COLO668 (cell line): ENCODE results near the gene G3BP2.

Experiments
- DNase-seq: peaks from one replicate; lab custom pipeline; 2025; ENCODE audit not compliant: unreplicated experiment; lab: John Stamatoyannopoulos, UW

G3BP2 gene

DNA sequence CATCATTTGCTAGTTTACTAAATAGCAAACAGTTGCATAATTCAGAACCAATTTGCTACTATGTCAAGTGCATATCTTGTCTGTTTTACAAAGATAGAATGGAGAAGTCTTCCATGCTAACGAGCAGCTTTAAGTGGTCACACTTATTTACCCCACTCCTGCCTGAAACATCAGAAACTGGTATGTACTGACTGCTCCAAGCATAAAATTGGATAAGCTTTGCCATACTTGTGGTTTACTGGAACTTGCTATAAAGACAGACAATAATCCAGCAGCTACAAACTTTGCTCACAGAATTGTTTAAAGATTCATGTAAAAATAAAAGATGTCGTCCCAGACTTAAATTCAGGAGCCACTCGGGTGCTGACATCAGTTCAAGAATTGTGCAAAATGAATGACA lies 29.6 kb downstream of the G3BP2 start:
- DNase-seq, result no peak

DNA sequence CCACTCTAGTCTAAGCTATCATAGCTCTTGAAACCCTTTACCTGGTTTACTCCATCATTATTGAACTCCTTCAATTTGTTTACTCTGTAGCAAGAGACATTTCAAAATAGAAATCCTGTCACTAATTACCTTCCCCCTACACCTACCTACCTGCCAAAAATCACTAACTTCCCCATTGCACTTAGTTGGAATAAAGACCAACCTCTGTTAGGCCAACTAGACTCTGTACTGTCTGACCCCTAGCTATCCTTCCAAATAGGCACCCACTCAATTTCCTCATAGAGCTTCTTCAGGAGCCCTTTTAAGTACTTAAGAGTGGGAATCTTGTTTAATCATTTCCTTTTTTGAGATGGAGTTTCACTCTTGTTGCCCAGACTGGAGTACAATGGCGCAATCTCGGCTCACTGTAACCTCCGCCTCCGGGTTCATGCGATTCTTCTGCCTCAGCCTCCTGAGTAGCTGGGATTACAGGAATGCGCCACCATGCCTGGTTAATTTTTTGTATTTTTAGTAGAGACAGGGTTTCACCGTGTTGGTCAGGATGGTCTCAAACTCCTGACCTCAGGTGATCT lies 34.0 kb downstream of the G3BP2 start:
- DNase-seq, result no peak

DNA sequence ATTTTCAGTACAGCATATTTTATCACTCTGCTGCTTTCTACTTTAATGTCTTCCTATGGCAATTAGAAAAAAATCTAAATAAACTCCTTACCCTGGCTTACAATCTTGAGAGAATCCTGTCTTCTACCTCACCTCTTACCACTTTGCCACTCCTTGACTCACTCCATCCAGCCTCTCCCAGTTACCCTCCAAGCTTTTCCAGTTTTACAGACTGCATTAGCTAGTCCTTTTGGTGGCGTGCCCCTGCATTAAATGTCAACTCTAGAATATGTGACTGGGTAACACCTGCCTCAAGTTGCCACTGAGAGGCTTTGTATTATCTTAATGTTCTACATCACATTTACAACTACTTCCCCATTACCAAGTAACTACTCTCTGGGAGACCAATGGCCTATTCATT lies 35.4 kb downstream of the G3BP2 start:
- DNase-seq, result no peak

DNA sequence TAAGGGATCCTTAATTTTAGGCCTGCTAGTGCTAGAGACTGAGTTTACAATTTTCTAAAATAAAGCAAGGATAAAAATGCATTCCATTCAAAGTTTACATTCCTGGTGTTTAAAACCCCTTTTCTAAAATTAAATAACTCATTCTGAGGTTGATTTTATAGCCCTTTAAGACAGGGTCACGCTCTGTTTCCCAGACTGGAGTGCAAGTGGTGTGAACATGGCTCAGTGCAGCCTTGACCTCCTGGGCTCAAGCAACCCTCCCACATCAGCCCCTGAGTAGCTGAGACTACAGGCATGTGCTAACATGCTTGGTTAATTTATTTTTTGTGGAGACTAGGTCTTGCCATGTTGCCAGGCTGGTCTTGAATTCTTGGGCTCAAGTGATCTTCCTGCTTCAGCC lies 36.0 kb downstream of the G3BP2 start:
- no peak for DNase-seq

DNA sequence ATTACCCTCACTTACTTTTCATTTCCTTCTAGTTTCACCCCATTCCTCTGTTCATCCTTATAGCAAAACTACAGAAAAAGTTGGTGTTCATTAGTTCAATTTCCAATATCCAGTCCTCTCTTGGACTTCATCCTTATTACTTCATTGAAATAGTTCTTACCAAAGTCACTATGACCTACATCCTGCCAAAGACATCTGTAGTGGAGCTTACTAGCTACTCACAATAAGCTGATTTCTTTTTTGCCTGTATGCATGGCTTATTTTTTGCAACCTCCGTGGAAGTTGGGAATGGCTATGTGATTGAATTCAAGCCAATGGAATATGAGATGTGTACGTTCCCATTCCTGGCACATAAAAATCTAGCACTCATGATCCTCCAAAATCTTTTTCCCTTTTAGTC lies 38.3 kb downstream of the G3BP2 start:
- DNase-seq, result no peak

DNA sequence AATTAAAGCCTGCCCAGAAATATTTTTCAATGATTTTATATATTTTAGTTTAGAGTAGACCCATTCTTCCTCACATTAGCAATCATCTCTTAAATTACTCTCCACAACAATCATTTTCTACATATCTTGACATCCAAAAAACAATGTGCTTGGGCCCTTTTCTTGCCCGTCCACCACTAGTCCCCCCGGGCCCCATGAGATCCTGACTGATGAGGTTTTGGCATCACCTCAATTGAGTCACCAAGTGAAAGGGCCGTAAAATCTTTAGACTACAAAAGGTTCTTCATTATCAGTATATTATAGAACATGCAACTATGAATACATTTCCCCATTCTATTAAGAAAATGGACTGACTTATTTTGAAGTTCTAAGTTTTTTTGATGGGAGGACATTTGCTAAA lies 38.9 kb downstream of the G3BP2 start:
- DNase-seq, result no peak

DNA sequence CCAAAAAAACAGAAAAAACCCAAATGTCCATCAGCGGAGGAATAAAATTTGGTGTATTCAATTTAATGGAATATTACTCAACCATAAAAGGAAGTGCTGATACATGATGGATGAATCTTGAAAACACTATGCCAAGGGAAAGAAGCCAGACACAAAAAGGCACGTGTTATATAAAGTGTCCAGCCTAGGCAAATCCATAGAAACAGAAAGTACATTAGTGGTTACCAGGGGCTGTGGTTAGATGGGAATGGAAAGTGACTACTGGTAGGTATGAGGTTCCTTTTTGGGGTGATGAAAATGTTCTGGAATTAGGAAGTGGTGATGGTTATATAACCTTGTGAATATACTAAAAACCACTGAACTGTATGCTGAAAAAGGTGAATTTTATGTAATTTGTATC lies 39.4 kb downstream of the G3BP2 start:
- no peak for DNase-seq

DNA sequence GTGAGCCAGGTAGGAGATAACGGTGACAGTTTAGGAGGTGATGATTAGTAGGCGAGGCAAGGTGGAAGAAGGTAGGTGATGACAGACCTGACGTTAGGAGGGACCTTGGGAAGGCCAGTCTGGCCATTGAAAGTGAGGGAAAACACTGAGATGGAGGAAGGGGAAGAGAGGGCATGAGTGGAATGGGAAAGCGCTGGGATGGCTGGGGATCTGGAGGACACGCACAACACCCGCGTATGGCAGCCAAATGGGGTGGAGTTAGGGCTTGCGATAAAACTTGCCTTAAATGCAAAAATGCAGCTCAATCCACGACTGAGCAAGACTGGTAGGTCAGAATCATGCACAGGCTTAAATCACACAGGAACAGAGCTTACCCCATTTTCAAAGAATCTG lies 42.3 kb downstream of the G3BP2 start:
- no peak for DNase-seq

DNA sequence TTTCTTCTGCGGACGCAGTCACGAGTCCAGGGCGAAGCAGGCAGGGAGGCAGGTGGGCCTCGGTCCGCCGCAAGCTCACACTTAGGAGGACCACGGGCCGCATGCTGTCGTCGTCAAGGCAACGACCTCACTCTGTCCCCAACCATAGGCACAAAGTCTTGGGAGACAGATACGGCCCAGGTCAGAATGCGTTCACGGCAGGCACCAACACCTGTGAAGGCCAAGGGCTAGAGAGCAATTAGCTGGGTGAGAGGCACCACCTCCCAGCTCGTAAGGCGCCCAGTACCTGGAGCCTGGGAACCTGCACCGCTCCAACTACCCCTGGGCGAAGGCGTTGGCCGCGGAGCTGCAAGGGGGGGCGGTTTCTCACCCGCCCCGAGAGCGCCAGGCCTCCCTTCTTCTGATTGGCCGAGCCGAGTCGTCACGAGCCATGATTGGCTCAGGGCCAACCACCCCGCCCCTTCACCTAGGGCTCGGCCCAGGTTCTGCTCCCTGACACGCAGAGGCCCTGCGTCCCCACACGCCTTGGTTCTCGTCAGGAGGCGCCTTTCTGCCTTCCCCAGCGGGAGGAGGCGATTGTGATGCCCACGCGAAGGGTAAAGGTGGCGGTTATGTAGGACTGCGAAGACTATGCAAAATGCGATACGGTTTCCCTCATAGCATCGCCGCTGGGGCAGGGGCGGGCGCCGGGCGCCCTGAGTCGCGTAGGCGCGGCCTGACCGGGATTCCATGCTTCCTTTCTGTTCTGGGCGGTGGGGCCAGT lies 42.9 kb downstream of the G3BP2 start, which contains the start of gene CDKL2:
CDKL2 (minus strand) TSS at position 355 of the 763 bp plus-strand sequence. CDS start 4,540 bp downstream, outside the sequence.
- peak; percentile 95 for DNase-seq

DNA sequence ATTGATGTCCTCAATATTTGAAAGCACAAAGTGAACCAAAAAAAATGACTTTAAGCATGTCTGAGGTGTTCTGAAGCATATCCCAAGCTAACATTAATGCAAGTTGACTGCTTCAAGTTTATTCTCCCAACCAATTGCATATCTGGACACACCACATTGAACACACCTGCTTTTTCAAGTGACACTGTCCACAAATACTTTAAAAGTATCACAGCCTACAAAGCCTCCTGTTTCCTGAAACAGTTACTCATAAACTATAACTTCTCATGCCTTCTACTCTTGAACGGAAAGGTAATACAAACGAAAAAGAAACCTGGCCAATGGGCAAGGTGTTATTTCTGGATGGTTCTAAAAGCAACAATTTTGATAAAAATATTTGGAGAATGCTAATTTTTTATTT lies 44.0 kb downstream of the G3BP2 start:
- DNase-seq, result no peak

DNA sequence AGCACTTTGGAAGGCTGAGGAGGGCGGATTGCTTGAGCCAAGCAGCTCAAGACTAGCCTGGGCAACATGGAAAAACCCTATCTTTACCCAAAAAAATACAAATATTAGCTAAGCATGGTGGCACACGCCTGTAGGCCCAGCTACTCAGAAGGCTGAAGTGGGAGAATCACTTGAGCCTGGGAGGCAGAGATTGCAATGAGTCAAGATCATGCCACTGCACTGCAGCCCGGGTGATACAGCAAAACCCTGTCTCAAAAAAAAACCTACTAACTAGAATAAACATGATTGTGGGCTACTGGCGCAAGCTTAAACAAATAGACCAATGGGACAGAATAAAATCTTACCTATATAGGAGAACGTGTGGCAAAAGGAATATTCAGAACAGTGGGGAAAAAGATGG lies 50.2 kb downstream of the G3BP2 start:
- no peak for DNase-seq

DNA sequence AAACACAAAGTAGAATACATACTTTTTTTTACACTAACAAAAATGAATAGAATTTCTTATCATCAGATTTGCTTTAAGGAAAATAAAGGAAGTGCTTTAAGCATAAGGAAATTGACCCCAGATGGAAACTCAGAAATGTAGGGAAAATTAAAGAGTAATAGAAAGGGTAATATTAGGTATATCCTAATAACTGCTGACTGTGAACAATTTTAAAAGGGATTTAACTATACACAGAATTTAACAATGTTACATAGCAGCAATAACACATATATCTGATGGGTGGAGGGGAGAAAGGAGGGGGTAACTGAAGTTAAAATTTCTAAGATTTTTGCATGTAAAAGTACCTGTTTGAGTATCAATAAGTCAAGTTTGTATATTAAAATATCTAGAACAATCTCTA lies 51.5 kb downstream of the G3BP2 start:
- DNase-seq, result no peak

DNA sequence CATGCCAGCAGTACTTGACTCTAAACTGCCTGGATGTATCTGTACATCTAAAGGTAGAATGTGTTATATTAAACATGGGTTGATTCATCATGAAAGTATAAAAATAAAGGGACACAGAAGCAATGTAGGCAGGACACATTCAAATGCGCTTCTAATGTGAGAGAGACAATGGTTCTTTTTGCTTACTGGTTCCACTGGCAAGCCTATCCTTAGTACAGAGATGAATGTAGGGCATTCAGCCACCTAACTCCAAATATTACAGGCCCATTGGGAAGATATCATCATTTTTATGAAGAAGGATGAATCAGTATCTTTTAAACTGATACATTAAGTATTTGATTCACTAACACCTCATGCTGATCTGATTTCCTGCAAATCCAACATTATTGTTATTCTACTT lies 60.9 kb downstream of the G3BP2 start:
- no peak for DNase-seq

DNA sequence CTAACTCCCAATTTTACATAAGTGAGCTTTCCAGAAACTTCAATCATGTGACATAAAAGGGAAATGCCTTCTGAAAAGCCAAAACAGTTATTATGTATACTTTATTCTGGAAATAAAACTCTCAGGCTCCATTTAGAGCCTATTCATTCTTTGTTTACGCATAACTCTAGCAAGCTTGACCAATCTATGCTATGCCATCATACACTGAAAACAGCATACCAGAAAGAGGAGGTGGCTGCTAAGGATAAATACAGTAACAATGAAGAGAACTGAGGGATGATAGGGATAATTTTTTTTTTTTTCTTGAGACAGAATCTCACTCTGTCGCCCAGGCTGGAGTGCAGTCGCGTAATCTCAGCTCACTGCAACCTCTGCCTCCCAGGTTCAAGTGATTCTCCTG lies 67.3 kb downstream of the G3BP2 start:
- DNase-seq, result no peak

DNA sequence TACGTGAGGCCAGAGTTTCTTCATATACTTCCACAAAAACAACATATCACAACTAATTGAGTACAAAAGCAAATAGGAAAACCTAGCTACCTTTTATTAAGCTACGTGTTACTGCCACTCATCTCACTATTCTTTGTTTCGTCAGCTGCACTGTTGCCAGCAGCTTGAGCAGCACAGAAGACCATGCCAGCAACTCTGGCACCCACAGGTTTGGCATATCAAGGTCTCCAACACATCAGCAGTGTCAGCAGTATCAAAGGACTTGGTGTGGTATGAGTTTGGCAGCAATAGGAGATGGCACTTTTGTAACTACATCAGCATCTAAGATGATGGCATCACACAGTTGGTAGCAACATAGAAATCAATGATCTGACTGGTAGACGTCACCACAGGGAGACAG lies 73.6 kb downstream of the G3BP2 start:
- no peak for DNase-seq

DNA sequence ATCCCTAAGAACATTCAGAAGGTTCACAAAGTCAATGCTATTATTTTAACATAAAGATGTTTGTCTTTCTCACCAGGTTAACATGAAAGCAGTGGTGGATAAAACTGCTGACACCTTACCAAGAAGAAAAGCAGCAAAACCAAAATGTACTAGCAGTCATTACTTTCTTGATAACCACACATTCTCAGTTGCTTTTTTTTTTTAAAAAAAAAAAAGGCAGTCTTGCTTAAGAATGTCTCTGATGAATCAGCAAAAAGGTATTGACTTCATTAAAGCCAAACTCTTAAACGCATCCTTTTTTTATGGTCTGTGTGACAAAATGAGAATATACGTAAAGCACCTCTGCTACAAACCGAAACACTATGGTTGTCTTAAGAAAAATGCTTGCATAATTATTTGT lies 74.8 kb downstream of the G3BP2 start:
- DNase-seq, result no peak

DNA sequence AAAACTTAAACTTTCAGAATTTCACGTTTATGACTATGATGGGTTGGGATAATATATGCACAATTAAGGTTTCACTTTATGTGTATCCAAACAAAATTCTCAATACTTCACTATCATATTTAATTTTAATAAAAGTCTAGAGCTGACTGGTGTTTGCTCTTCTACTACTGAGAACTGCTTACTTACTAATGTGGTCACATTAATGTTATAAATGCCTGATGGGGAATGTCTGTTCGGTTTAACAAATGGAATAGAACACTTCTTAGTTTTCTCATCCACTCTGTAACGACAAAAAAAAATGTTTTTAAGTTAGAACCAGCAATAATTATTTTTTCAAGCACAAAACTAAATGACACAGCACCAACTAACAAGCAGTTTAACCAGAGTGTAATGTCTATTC lies 77.2 kb downstream of the G3BP2 start:
- no peak for DNase-seq

DNA sequence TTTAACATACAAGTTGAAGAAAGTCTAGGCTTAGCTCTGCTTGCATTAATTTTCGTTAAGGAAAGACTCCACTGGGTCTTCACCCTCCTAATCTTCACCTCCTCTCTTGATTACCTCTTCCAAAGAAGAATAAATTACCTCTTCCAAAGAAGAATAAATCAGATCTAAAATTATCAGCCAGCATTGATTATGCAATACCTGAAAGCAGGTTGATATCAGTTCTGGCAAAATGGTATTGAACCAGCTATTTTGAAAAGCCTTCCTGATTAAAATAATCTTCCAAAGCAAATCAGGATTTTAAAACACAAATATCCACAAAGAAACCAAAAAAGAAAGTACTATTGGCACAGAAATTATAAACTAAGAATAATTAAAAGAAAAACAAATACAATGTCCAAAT lies 79.8 kb downstream of the G3BP2 start:
- DNase-seq, result no peak
